H1 (cell line): Measurements from ENCODE around the gene UBQLN4. TPM values are rescaled to one million over a fixed set of nuclear protein-coding genes. Genes with fewer than 3 reads are reported as not detected.

Experiments
- CHD2 ChIP-seq: IDR thresholded peaks from 2 replicates; pipeline ENCODE4 v1.6.1; 2012; ENCODE audit warnings: low read length, improper control_type of control experiment
- CTBP2 ChIP-seq: IDR thresholded peaks from 2 replicates; pipeline ENCODE4 v1.7.0; 2011; ENCODE audit warnings: borderline replicate concordance, mild to moderate bottlenecking, moderate library complexity, mixed read lengths, low read length; ENCODE audit not compliant: insufficient read depth, insufficient read length
- GABPA ChIP-seq: IDR thresholded peaks from 2 replicates; pipeline ENCODE4 v1.6.1; 2011; ENCODE audit warnings: mild to moderate bottlenecking, low read length, moderate library complexity, borderline replicate concordance; ENCODE audit not compliant: insufficient read depth
- JUN ChIP-seq: IDR thresholded peaks from 2 replicates; pipeline ENCODE4 v1.6.1; 2011; ENCODE audit warnings: low read depth, mild to moderate bottlenecking, improper control_type of control experiment, low read length
- polyA plus RNA-seq, 7 experiments: library from polyadenylated mRNA; depleted of rRNA in 3 of 7; stranded (reverse) in 5 of 7; unstranded in 2 of 7; fragments of >200 nt in 5 of 7; fragments of 200-250 nt in 2 of 7; gene quantifications; 1 replicate in 5 of 7; 2 replicates in 1 of 7; 4 replicates in 1 of 7; pipeline versions ENCODE4 v1.2.1 to v1.2.3, GENCODE V29; 2011 to 2013; ENCODE audit warnings: missing spikeins in 2 of 7, mixed read lengths in 2 of 7
- total RNA-seq: library from RNA; stranded (reverse); fragmentation: NEBNext Ultra II Directional; extraction: Animal tissue kit (Norgen Biotek cat#: 25700); gene quantifications from 2 replicates; pipeline ENCODE4 v1.2.1, GENCODE V29; 2021
- TF ChIP-seq, protein P1 (sequence below): IDR thresholded peaks from 2 replicates; pipeline ENCODE4 v1.6.1; 2012; ENCODE audit warnings: low read length, inconsistent platforms

The UBQLN4 gene
- total and polyA plus RNA-seq, 2 of the 8 experiments (the other 6 are each of a cell fraction or from before 2014, with no cell fraction given): 37.7 to 52.0 TPM

DNA sequence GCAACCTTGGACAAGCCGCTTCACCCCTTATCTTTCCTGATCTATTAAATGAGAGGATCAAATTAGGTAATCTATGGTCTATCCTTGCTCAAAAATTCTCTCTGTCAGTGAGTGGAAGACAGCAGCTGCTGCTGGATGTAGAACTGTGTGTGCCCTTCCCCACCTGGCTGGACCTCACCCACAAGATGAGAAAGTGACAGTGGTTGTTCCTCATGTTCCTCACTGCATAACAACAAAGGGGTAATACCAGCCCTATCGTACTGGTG is 49.7 kb downstream of the UBQLN4 start (continued):
- no peak for TF ChIP-seq GABPA
- TF ChIP-seq CTBP2: no peak
- TF ChIP-seq, protein P1, sequence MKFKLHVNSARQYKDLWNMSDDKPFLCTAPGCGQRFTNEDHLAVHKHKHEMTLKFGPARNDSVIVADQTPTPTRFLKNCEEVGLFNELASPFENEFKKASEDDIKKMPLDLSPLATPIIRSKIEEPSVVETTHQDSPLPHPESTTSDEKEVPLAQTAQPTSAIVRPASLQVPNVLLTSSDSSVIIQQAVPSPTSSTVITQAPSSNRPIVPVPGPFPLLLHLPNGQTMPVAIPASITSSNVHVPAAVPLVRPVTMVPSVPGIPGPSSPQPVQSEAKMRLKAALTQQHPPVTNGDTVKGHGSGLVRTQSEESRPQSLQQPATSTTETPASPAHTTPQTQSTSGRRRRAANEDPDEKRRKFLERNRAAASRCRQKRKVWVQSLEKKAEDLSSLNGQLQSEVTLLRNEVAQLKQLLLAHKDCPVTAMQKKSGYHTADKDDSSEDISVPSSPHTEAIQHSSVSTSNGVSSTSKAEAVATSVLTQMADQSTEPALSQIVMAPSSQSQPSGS: no peak
- no peak for TF ChIP-seq JUN
- TF ChIP-seq CHD2: no peak
